BLaER1 treated with 17β-estradiol and CSF1 and Interleukin-3, amounts not matched to agents 10 nM and 100 nM (cell line): ENCODE data around the gene USP36.

Source experiments
- H3K27ac ChIP-seq, 11 experiments: shearing (Covaris generic); formaldehyde crosslinking; 2 replicates each; pipeline ENCODE4 v1.8.1; 2022
- H3K27me3 ChIP-seq, 11 experiments: shearing (Covaris generic); formaldehyde crosslinking; 2 replicates each; pipeline ENCODE4 v1.8.1; 2022
- H3K36me3 ChIP-seq, 11 experiments: shearing (Covaris generic); formaldehyde crosslinking; 2 replicates each; pipeline ENCODE4 v1.8.1; 2022
- H3K4me1 ChIP-seq, 10 experiments: shearing (Covaris generic); formaldehyde crosslinking; 2 replicates each; pipeline ENCODE4 v1.8.1; 2022
- H3K4me2 ChIP-seq, 11 experiments: shearing (Covaris generic); formaldehyde crosslinking; 2 replicates each; pipeline ENCODE4 v1.8.1; 2022
- H3K4me3 ChIP-seq, 10 experiments: shearing (Covaris generic); formaldehyde crosslinking; 2 replicates each; pipeline ENCODE4 v1.8.1; 2022
- H3K9ac ChIP-seq, 11 experiments: shearing (Covaris generic); formaldehyde crosslinking; 2 replicates each; pipeline ENCODE4 v1.8.1; 2022
- H3K9me3 ChIP-seq, 11 experiments: shearing (Covaris generic); formaldehyde crosslinking; replicated peaks in 1 of 11; 2 replicates each; pipeline ENCODE4 v1.8.1; 2022
- H4K20me1 ChIP-seq, 11 experiments: shearing (Covaris generic); formaldehyde crosslinking; 2 replicates each; pipeline ENCODE4 v1.8.1; 2022
- Cebpa-rat ChIP-seq, 11 experiments: shearing (Covaris generic); IDR thresholded peaks; 2 replicates each; pipeline ENCODE4 v1.8.1; 2022

USP36 gene

GRCh38 chr17:78839235-78839761, 1.3 kb downstream of the USP36 start:
- Histone ChIP-seq H3K27ac (peak overlapping the region; percentile 90 to 97 (median 95)), H3K36me3 (peaks cover 42 to 46% (median 44%) of the 10 kb centered on the region in 11 experiments), H3K4me2 (peak overlapping the region; percentile 89 to 98 (median 95)), H3K9ac (peak overlapping the region; percentile 90 to 99 (median 95)), H3K4me1 (peaks cover 30 to 50% (median 39%) of the 10 kb centered on the region in 10 experiments), H4K20me1 (peaks cover 10 to 62% (median 53%) of the 10 kb centered on the region in 11 experiments; a peak in 21 of 22 replicates), H3K9me3 (no peaks in the 10 kb centered on the region), H3K27me3 (no peaks in the 10 kb centered on the region), H3K4me3 (peak overlapping the region; percentile 79 to 97 (median 92))
- TF ChIP-seq Cebpa-rat (IDR thresholded peaks at IDR 0.05): no peak

DNA sequence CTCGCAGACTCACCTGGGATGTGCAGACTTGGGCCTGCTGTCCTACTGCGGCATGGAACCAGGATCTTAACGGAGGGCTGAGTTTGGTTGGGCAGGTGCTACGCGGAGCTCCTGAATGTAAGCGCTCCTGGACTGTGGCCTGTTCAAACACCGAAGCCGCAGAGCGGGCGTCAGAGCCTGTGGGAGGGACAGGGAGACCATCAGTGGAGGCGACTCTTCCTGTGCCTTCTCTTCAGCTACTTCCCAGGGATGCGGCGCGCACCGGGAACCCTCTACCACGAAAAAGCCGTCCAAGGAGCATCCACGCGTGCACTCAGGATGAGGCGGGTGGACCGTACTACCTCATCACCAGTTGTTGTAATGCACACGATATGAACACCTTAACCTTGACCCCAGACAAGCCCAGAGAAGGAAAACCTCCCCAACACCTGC, 2.0 kb downstream of the USP36 start:
- peak overlapping the region in 3 of 11 experiments; percentile 7 to 96 (median 90); a peak in 3 of 22 replicates for H3K27ac ChIP-seq
- H3K9ac ChIP-seq: peak overlapping the region; percentile 90 to 99 (median 95); a peak in 21 of 22 replicates
- peaks cover 49 to 53% (median 51%) of the 10 kb centered on the region in 11 experiments for H3K36me3 ChIP-seq
- TF ChIP-seq Cebpa-rat (IDR thresholded peaks at IDR 0.05): no peak
- peaks cover 10 to 69% (median 53%) of the 10 kb centered on the region in 11 experiments; a peak in 21 of 22 replicates for H4K20me1 ChIP-seq
- H3K9me3 ChIP-seq: no peaks in the 10 kb centered on the region
- H3K4me1 ChIP-seq: peaks cover 26 to 43% (median 33%) of the 10 kb centered on the region in 10 experiments
- H3K4me2 ChIP-seq: peak overlapping the region; percentile 89 to 98 (median 95)
- no peaks in the 10 kb centered on the region for H3K27me3 ChIP-seq
- peak overlapping the region; percentile 79 to 97 (median 92); a peak in 18 of 20 replicates for H3K4me3 ChIP-seq

- Histone ChIP-seq H3K4me1 (peaks cover 16 to 26% (median 22%) of the 10 kb centered on the region in 10 experiments), H3K9me3 (no peaks in the 10 kb centered on the region), H3K4me3 (no peak overlapping the region), H3K36me3 (peaks cover 70 to 74% (median 72%) of the 10 kb centered on the region in 11 experiments), H4K20me1 (peaks cover 15 to 89% (median 72%) of the 10 kb centered on the region in 11 experiments; a peak in 21 of 22 replicates), H3K27ac (no peak overlapping the region), H3K27me3 (no peaks in the 10 kb centered on the region), H3K9ac (0 out of 22 replicates have a peak overlapping the region, but pooled peaks of 1 of the 11 experiments have one; percentile 26), H3K4me2 (no peak overlapping the region)
- no peak for TF ChIP-seq Cebpa-rat (IDR thresholded peaks at IDR 0.05)
Observed at GRCh38 chr17:78836420-78837021, 4.1 kb downstream of the USP36 start.

DNA sequence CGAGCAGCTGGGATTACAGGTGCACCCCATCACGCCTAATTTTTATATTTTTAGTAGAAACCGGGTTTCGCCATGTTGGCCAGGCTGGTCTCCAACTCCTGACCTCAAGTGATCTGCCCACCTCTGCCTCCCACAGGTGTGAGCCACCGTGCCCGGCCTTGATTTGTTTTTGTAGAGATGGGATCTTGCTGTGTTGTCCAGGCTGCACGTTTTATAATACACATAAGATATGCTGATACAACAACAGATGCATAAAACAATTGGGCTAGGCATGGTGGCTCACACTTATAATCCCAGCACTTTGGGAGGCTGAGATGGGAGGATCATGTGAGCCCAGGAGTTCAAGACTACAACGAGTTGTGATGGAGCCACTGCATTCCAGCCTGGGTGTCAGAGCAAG, 6.0 kb downstream of the USP36 start:
- Histone ChIP-seq H3K4me2 (no peak overlapping the region), H3K4me1 (peaks cover 13 to 24% (median 19%) of the 10 kb centered on the region in 10 experiments), H3K27ac (no peak overlapping the region), H3K4me3 (no peak overlapping the region), H4K20me1 (peaks cover 15 to 100% (median 86%) of the 10 kb centered on the region in 11 experiments; a peak in 21 of 22 replicates), H3K9me3 (no peaks in the 10 kb centered on the region), H3K27me3 (no peaks in the 10 kb centered on the region), H3K36me3 (peaks cover 89 to 93% (median 92%) of the 10 kb centered on the region in 11 experiments), H3K9ac (no peak overlapping the region)
- no peak for TF ChIP-seq Cebpa-rat (IDR thresholded peaks at IDR 0.05)

DNA sequence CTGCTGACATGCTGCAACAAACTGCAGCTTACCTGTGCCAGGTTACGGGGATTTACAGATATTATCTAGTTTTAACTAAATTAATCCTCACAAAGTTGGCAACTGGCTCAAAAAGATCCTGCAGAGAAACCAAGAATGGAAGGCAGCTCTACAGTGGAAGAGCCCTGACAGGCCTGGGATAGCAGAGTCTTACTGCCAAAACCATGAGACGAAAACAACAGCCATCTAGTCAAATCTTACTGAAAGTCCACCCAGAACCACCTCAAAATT, 8.1 kb downstream of the USP36 start:
- Histone ChIP-seq H3K27ac (no peak overlapping the region), H3K4me2 (no peak overlapping the region), H3K4me3 (no peak overlapping the region), H3K36me3 (peaks cover 99 to 100% (median 100%) of the 10 kb centered on the region in 11 experiments), H4K20me1 (peaks cover 5 to 100% (median 85%) of the 10 kb centered on the region in 11 experiments; a peak in 21 of 22 replicates), H3K27me3 (no peaks in the 10 kb centered on the region), H3K4me1 (peaks cover 14 to 22% (median 17%) of the 10 kb centered on the region in 10 experiments), H3K9me3 (no peaks in the 10 kb centered on the region), H3K9ac (no peak overlapping the region)
- no peak for TF ChIP-seq Cebpa-rat (IDR thresholded peaks at IDR 0.05)

DNA sequence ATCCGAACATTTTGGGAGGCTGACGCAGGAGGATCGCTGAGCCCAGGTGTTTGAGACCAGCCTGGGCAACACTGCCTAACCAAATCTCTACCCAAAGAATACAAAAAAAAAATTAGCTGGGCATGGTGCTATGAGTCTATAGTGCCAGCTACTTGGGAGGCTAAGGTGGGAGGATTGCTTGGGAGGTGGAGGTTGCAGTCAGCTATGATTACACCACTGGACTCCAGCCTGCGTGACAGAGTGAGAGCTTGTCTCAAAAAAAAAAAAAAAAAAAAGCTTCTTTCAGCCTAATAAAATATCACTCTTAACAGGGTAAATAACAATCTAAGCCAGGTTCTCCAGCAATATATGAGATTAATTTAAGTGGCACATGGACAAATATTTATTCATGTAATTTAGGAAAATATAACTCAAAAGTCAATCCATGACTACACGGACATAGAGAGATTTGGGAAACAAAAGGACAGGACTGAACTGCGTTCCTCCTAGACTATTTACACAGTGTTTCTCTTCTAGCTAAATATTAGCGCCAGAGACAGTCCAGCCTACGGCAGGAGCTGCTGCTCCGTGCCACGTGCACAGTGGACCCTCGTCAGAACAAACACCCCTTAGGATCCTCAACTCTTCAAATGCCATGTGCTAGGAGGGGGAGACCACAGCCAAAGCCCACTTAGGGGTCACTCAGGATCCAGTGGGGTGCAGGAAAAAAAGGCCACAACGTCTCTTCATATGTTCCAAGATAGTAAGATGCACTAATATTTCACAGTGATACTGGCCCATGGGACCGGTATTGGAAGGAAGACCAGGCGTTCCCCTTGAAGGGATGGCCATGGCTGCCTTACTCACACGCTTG, 8.7 kb downstream of the USP36 start:
- Histone ChIP-seq H3K4me1 (peaks cover 19 to 24% (median 21%) of the 10 kb centered on the region in 10 experiments), H3K27me3 (no peaks in the 10 kb centered on the region), H3K4me2 (no peak overlapping the region), H4K20me1 (peaks cover 5 to 98% (median 79%) of the 10 kb centered on the region in 11 experiments; a peak in 21 of 22 replicates), H3K36me3 (peaks cover 93 to 97% (median 95%) of the 10 kb centered on the region in 11 experiments), H3K4me3 (no peak overlapping the region), H3K9me3 (no peaks in the 10 kb centered on the region), H3K9ac (no peak overlapping the region), H3K27ac (no peak overlapping the region)
- no peak for TF ChIP-seq Cebpa-rat (IDR thresholded peaks at IDR 0.05)

DNA sequence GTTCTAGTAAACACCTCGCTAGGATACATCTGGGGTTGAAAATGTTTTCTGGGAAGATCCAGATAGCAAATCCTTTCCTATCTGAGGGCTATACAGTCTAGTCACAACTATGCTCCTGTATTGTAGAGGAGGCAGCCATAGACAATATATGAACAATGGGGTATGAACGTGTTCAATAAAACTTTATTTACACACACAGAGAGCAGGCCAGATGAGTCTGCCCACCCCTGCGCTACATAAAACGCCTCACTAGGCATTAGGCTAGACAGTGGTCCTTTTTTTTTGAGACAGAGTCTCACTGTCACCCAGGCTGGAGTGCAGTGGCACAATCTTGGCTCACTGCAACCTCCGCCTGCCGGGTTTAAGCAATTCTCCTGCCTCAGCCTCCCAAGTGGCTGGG, 11.1 kb downstream of the USP36 start:
- H3K4me3 ChIP-seq: no peak overlapping the region
- no peak overlapping the region for H3K4me2 ChIP-seq
- peaks cover 39 to 49% (median 45%) of the 10 kb centered on the region in 10 experiments for H3K4me1 ChIP-seq
- peaks cover 84 to 97% (median 94%) of the 10 kb centered on the region in 11 experiments for H3K36me3 ChIP-seq
- H3K27ac ChIP-seq: no peak overlapping the region
- H3K27me3 ChIP-seq: no peaks in the 10 kb centered on the region
- peaks cover 5 to 98% (median 80%) of the 10 kb centered on the region in 11 experiments; a peak in 19 of 22 replicates for H4K20me1 ChIP-seq
- no peak overlapping the region for H3K9ac ChIP-seq
- no peak for TF ChIP-seq Cebpa-rat (IDR thresholded peaks at IDR 0.05)
- no peaks in the 10 kb centered on the region for H3K9me3 ChIP-seq

DNA sequence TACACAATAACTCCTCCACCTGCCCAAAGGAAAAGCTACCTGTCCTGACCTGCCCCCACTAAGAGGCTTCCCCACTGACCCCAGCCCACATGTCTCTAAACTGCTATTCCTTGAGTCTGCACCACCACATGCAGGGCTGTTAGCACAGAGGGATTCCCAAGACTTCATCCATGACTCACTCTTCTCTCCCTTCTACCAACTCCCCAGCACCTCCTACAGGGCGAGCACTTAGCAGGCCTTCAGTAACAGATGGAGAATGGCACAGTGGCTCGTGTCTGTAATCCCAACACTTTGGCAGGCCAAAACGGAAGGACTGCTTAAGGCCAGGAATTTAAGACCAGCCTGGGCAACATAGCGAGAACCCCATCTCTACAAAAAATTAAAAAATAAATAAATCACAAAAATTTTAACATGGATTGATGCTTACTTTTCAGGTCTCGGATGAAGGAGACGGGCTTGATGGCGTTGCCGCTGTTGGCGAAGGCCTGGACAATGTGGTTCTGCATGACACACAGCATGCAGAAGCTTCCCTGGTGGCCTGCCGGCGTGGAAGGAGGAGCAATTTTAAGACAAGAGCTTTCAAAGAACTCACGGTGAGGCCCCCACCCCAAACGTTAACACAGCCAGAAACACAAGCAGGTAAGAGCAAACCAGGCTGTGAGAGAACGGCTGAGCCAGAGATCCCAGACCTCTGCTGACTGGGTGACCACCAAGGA, 12.0 kb downstream of the USP36 start:
- Histone ChIP-seq H4K20me1 (peaks cover 5 to 98% (median 89%) of the 10 kb centered on the region in 11 experiments; a peak in 20 of 22 replicates), H3K4me2 (peak overlapping the region; percentile 69 to 92 (median 78); a peak in 20 of 22 replicates), H3K4me3 (no peak overlapping the region), H3K9ac (no peak overlapping the region; a peak in 1 of 22 replicates), H3K9me3 (no peaks in the 10 kb centered on the region), H3K27me3 (no peaks in the 10 kb centered on the region), H3K4me1 (peaks cover 47 to 57% (median 53%) of the 10 kb centered on the region in 10 experiments), H3K27ac (no peak overlapping the region), H3K36me3 (peaks cover 84 to 97% (median 94%) of the 10 kb centered on the region in 11 experiments)
- no peak for TF ChIP-seq Cebpa-rat (IDR thresholded peaks at IDR 0.05)
